Caco-2 (cell line): Measurements from ENCODE around the gene ETV6. TPM values are rescaled to one million over a fixed set of nuclear protein-coding genes. Genes with fewer than 3 reads are reported as not detected.

ENCODE experiments used
- BruUV-seq: library from RNA; stranded (reverse); fragments of 400-500 nt; replicated peaks from 2 replicates; lab custom pipeline; 2021; lab: Mats Ljungman, UMichigan
- CTCF ChIA-PET: fragments of 300-600 bp; sonication (Branson Sonifier 250); formaldehyde crosslinking; loops from one replicate; lab custom pipeline; 2022; ENCODE audit warnings: antibody characterized with exemption; lab: Charles Lee
- POLR2A ChIA-PET: fragments of 300-600 bp; sonication (Branson Sonifier 250); formaldehyde crosslinking; loops from one replicate; lab custom pipeline; 2022; ENCODE audit warnings: antibody characterized with exemption; lab: Charles Lee
- DNase-seq, 2 experiments: peaks; one replicate each; pipeline versions ENCODE4 v3.0.0 to v3.0.0-alpha.2; 2020 to 2022
- H3K27me3 ChIP-seq: replicated peaks from 2 replicates; pipeline ENCODE4 v1.6.0; 2011; ENCODE audit warnings: low read length; ENCODE audit not compliant: control insufficient read depth, insufficient read depth
- H3K36me3 ChIP-seq: 2 replicates; pipeline ENCODE4 v1.5.1; 2011; ENCODE audit warnings: low read length; ENCODE audit not compliant: control insufficient read depth, insufficient read depth
- H3K4me1 ChIP-seq: fragments of 250-450 bp; sonication (Bioruptor Pico); 2 replicates; pipeline ENCODE4 v1.5.1; 2020; ENCODE audit warnings: mild to moderate bottlenecking
- H3K4me3 ChIP-seq: 2 replicates; pipeline ENCODE4 v1.5.1; 2011; ENCODE audit warnings: low read depth, mild to moderate bottlenecking, control low read depth, low read length
- H3K9me3 ChIP-seq: fragments of 250-450 bp; sonication (Bioruptor Pico); 2 replicates; pipeline ENCODE4 v1.5.1; 2020; ENCODE audit warnings: mild to moderate bottlenecking, moderate library complexity
- H3K27ac Mint-ChIP-seq: one replicate; pipeline ENCODE4 v1.8.0; 2022; ENCODE audit warnings: mixed read lengths; ENCODE audit not compliant: unreplicated experiment
- H3K27me3 Mint-ChIP-seq: one replicate; pipeline ENCODE4 v1.8.0; 2022; ENCODE audit warnings: mixed read lengths; ENCODE audit not compliant: insufficient read depth, unreplicated experiment
- H3K36me3 Mint-ChIP-seq: one replicate; pipeline ENCODE4 v1.8.0; 2022; ENCODE audit warnings: mild to moderate bottlenecking, mixed read lengths; ENCODE audit not compliant: insufficient read depth, unreplicated experiment
- H3K4me1 Mint-ChIP-seq: one replicate; pipeline ENCODE4 v1.8.0; 2022; ENCODE audit warnings: low read depth, mixed read lengths; ENCODE audit not compliant: unreplicated experiment
- H3K4me3 Mint-ChIP-seq: one replicate; pipeline ENCODE4 v1.8.0; 2022; ENCODE audit warnings: mild to moderate bottlenecking, moderate library complexity, mixed read lengths; ENCODE audit not compliant: unreplicated experiment
- H3K9me3 Mint-ChIP-seq: one replicate; pipeline ENCODE4 v1.8.0; 2022; ENCODE audit warnings: mixed read lengths; ENCODE audit not compliant: unreplicated experiment
- CTCF ChIP-seq, 2 experiments: fragments of 200-600 bp in 1 of 2; IDR thresholded peaks; 1 replicate in 1 of 2; 2 replicates in 1 of 2; pipeline versions ENCODE4 v1.5.1 to v1.8.0; 2011 to 2022; ENCODE audit warnings: antibody characterized with exemption in 1 of 2, control low read depth in 1 of 2, inconsistent platforms in 1 of 2, low read depth in 1 of 2, low read length in 1 of 2, mild to moderate bottlenecking in 1 of 2, moderate library complexity in 1 of 2; ENCODE audit not compliant: insufficient read depth in 1 of 2, severe bottlenecking in 1 of 2, unreplicated experiment in 1 of 2
- intact Hi-C: fragments of 100-400 bp; cut with micrococcal nuclease; formaldehyde crosslinking; loops from one replicate; pipeline ENCODE4 v1.10.0; 2022; ENCODE audit not compliant: unreplicated experiment
- total RNA-seq: library from RNA; stranded (reverse); gene quantifications from 2 replicates; pipeline ENCODE4 v1.2.3, GENCODE V29; 2022

Gene ETV6
- total RNA-seq, 1 experiment from 2014 or later, result 15.6 TPM

- Mint-ChIP-seq H3K4me3 (no peak overlapping the region), H3K4me1 (peaks cover 6% of the 10 kb centered on the region), H3K9me3 (no peaks in the 10 kb centered on the region), H3K36me3 (no peaks in the 10 kb centered on the region), H3K27ac (no peak overlapping the region), H3K27me3 (no peaks in the 10 kb centered on the region)
- Histone ChIP-seq H3K27me3 (no peaks in the 10 kb centered on the region), H3K36me3 (no peaks in the 10 kb centered on the region; the same call in 1 of the 2 replicates), H3K9me3 (no peaks in the 10 kb centered on the region), H3K4me1 (peaks cover 6% of the 10 kb centered on the region; the same call in 1 of the 2 replicates), H3K4me3 (no peak overlapping the region)
- CTCF ChIA-PET, result no interaction called here
- BruUV-seq, result no TSS peak
- POLR2A ChIA-PET, result no interaction called here
- intact Hi-C loops, result no loop called here
- DNase-seq, result no peak
- no peak for TF ChIP-seq CTCF (IDR thresholded peaks at IDR 0.05; ENCODE audit: insufficient read depth in 1 of 2, low read depth in 1 of 2, low read length in 1 of 2, severe bottlenecking in 1 of 2, unreplicated experiment in 1 of 2)
These were observed 108.1 kb downstream of the ETV6 start for GRCh38 chr12:11757531-11757930.

GRCh38 chr12:11758087-11758486 is 108.6 kb downstream of the ETV6 start:
- peaks cover 6% of the 10 kb centered on the region for H3K4me1 Mint-ChIP-seq
- no peak overlapping the region for H3K27ac Mint-ChIP-seq
- TF ChIP-seq CTCF (IDR thresholded peaks at IDR 0.05; ENCODE audit: insufficient read depth in 1 of 2, low read depth in 1 of 2, low read length in 1 of 2, severe bottlenecking in 1 of 2, unreplicated experiment in 1 of 2), result no peak
- BruUV-seq, result no TSS peak
- CTCF ChIA-PET, result no interaction called here
- H3K36me3 Mint-ChIP-seq, result no peaks in the 10 kb centered on the region
- Histone ChIP-seq H3K27me3 (no peaks in the 10 kb centered on the region), H3K4me1 (peaks cover 6% of the 10 kb centered on the region; the same call in 1 of the 2 replicates), H3K36me3 (no peaks in the 10 kb centered on the region; the same call in 1 of the 2 replicates), H3K4me3 (no peak overlapping the region), H3K9me3 (no peaks in the 10 kb centered on the region)
- no peak for DNase-seq
- intact Hi-C loops, result no loop called here
- H3K4me3 Mint-ChIP-seq, result no peak overlapping the region
- POLR2A ChIA-PET, result no interaction called here
- H3K27me3 Mint-ChIP-seq, result no peaks in the 10 kb centered on the region
- H3K9me3 Mint-ChIP-seq, result no peaks in the 10 kb centered on the region

GRCh38 chr12:11758510-11759493 is 109.3 kb downstream of the ETV6 start:
- Mint-ChIP-seq H3K27me3 (no peaks in the 10 kb centered on the region), H3K36me3 (no peaks in the 10 kb centered on the region), H3K4me1 (peaks cover 9% of the 10 kb centered on the region), H3K27ac (no peak overlapping the region), H3K9me3 (no peaks in the 10 kb centered on the region), H3K4me3 (no peak overlapping the region)
- POLR2A ChIA-PET, result no interaction called here
- no TSS peak for BruUV-seq
- DNase-seq, result no peak
- H3K4me1 ChIP-seq, result peaks cover 11% of the 10 kb centered on the region
- no peaks in the 10 kb centered on the region for H3K27me3 ChIP-seq
- H3K4me3 ChIP-seq, result no peak overlapping the region
- TF ChIP-seq CTCF (IDR thresholded peaks at IDR 0.05; ENCODE audit: insufficient read depth in 1 of 2, low read depth in 1 of 2, low read length in 1 of 2, severe bottlenecking in 1 of 2, unreplicated experiment in 1 of 2), result no peak
- no peaks in the 10 kb centered on the region; the same call in 1 of the 2 replicates for H3K36me3 ChIP-seq
- CTCF ChIA-PET, result interaction anchor here (0.6 kb wide), 1 partner anchor 508 kb away, joined by 3 read pairs; no protein-coding TSS in a partner anchor
- H3K9me3 ChIP-seq, result no peaks in the 10 kb centered on the region
- intact Hi-C loops, result no loop called here
